Neuronal stem cell (in vitro differentiated cells): ENCODE data around the gene IL6R.

Experiments
- DNase-seq: peaks from one replicate; pipeline ENCODE4 v3.0.0-alpha.2; 2013; ENCODE audit warnings: low spot score
- H2AFZ ChIP-seq: one replicate; pipeline ENCODE4 v1.6.1; 2013; ENCODE audit warnings: mild to moderate bottlenecking, low read length, inconsistent platforms
- H2AK5ac ChIP-seq: 2 replicates; pipeline ENCODE4 v1.6.1; 2013; ENCODE audit warnings: low read depth, mild to moderate bottlenecking, inconsistent platforms, low read length, moderate library complexity, mixed read lengths
- H2BK120ac ChIP-seq: 2 replicates; pipeline ENCODE4 v1.6.1; 2013; ENCODE audit warnings: low read depth, mild to moderate bottlenecking, inconsistent platforms, low read length, moderate library complexity, mixed read lengths
- H2BK12ac ChIP-seq: one replicate; pipeline ENCODE4 v1.6.1; 2013; ENCODE audit warnings: low read length, inconsistent platforms
- H2BK15ac ChIP-seq: 2 replicates; pipeline ENCODE4 v1.6.1; 2013; ENCODE audit warnings: mild to moderate bottlenecking, low read length, inconsistent platforms, mixed read lengths
- H2BK5ac ChIP-seq: one replicate; pipeline ENCODE4 v1.6.1; 2013; ENCODE audit warnings: inconsistent platforms, mild to moderate bottlenecking, low read length, moderate library complexity
- H3K14ac ChIP-seq: one replicate; pipeline ENCODE4 v1.6.1; 2013; ENCODE audit warnings: low read length, inconsistent platforms
- H3K18ac ChIP-seq: 2 replicates; pipeline ENCODE4 v1.6.1; 2013; ENCODE audit warnings: low read length, inconsistent platforms
- H3K23ac ChIP-seq: 2 replicates; pipeline ENCODE4 v1.6.1; 2013; ENCODE audit warnings: low read depth, mild to moderate bottlenecking, mixed read lengths, low read length, inconsistent platforms; ENCODE audit not compliant: poor library complexity
- H3K27ac ChIP-seq: replicated peaks from 3 replicates; pipeline ENCODE4 v1.5.1; 2013; ENCODE audit warnings: low read length, inconsistent platforms
- H3K27me3 ChIP-seq, 3 experiments: 2 replicates each; pipeline ENCODE4 v1.6.1; 2013; ENCODE audit warnings: low read length in 3 of 3, mild to moderate bottlenecking in 2 of 3, inconsistent platforms in 1 of 3, low read depth in 1 of 3, mixed read lengths in 1 of 3, moderate library complexity in 1 of 3; ENCODE audit not compliant: control insufficient read depth in 3 of 3, insufficient read depth in 3 of 3
- H3K36me3 ChIP-seq, 2 donors: replicated peaks in 1 of 2; 2 replicates each; pipeline ENCODE4 v1.6.1; 2013; ENCODE audit warnings: low read length in 2 of 2; ENCODE audit not compliant: control insufficient read depth in 2 of 2, insufficient read depth in 2 of 2
- H3K4ac ChIP-seq: 2 replicates; pipeline ENCODE4 v1.6.1; 2013; ENCODE audit warnings: inconsistent platforms, mild to moderate bottlenecking, low read length, moderate library complexity
- H3K4me1 ChIP-seq, 2 donors: 1 replicate in 1 of 2; 2 replicates in 1 of 2; pipeline ENCODE4 v1.6.1; 2013; ENCODE audit warnings: low read length in 2 of 2, low read depth in 1 of 2; ENCODE audit not compliant: control insufficient read depth in 2 of 2, insufficient read depth in 1 of 2
- H3K4me2 ChIP-seq: one replicate; pipeline ENCODE4 v1.6.1; 2013; ENCODE audit warnings: mild to moderate bottlenecking, low read length, inconsistent platforms; ENCODE audit not compliant: insufficient read depth, poor library complexity, severe bottlenecking
- H3K4me3 ChIP-seq, 2 donors: 2 replicates each; pipeline ENCODE4 v1.5.1; 2013; ENCODE audit warnings: low read length in 2 of 2, mild to moderate bottlenecking in 2 of 2, inconsistent platforms in 1 of 2, moderate library complexity in 1 of 2
- H3K79me1 ChIP-seq: one replicate; pipeline ENCODE4 v1.6.1; 2013; ENCODE audit warnings: low read depth, mild to moderate bottlenecking, inconsistent platforms, low read length, moderate library complexity
- H3K9ac ChIP-seq: one replicate; pipeline ENCODE4 v1.6.1; 2013; ENCODE audit warnings: mild to moderate bottlenecking, low read depth, low read length, inconsistent platforms; ENCODE audit not compliant: poor library complexity
- H3K9me3 ChIP-seq, 2 donors: replicated peaks in 1 of 2; 2 replicates each; pipeline versions ENCODE3 to v1.6.1; 2013; ENCODE audit warnings: low read length in 2 of 2, mild to moderate bottlenecking in 2 of 2, inconsistent platforms in 1 of 2, low read depth in 1 of 2, mixed read lengths in 1 of 2, moderate library complexity in 1 of 2; ENCODE audit not compliant: control insufficient read depth in 2 of 2, insufficient read depth in 1 of 2
- H4K8ac ChIP-seq: one replicate; pipeline ENCODE4 v1.6.1; 2013; ENCODE audit warnings: low read depth, mild to moderate bottlenecking, inconsistent platforms, low read length, moderate library complexity
- H4K91ac ChIP-seq: one replicate; pipeline ENCODE4 v1.6.1; 2013; ENCODE audit warnings: low read length, low read depth, mild to moderate bottlenecking, inconsistent platforms; ENCODE audit not compliant: poor library complexity
- WGBS, 2 donors: extraction: QIAGEN DNeasy Blood & Tissue Kit; methylation state at CpG; one replicate each; pipeline ENCODE4 v1.1.7; 2013; ENCODE audit warnings: missing lambda C conversion rate in 2 of 2, mixed read lengths in 1 of 2; ENCODE audit not compliant: insufficient read length in 2 of 2, insufficient replicate concordance in 1 of 2; ENCODE audit errors: extremely low coverage in 2 of 2; 5-methylcytosine and 5-hydroxymethylcytosine counted together

The IL6R gene

DNA sequence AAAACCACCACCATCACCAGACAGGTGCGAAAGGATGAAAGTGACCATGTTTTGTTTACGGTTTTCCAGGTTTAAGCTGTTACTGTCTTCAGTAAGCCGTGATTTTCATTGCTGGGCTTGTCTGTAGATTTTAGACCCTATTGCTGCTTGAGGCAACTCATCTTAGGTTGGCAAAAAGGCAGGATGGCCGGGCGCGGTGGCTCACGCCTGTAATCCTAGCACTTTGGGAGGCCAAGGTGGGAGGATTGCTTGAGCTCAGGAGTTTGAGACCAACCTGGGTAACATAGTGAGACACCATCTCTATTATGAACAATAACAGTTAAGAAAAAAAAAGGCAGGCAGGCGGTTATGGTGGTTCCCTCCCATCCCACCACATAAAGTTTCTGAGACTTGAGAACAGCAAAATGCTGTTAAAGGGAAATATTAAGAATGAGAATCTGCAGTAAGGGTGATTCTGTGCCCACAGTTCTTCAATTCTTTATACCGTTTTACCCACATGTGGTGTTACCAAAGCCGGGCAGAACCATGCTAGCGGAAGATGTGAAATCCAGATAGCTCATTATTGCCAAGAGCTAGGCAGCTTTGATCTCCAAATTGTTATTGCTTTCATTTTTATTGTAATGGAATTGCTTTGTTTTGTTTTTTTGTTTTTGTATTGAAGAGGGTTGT is 62.4 kb downstream of the IL6R start:
- H2BK120ac ChIP-seq = no peak overlapping the region
- no peak overlapping the region for H4K8ac ChIP-seq
- H2AK5ac ChIP-seq = no peak overlapping the region
- H3K9me3 ChIP-seq = no peaks in the 10 kb centered on the region
- WGBS, 2 donors = no CpG with 5 or more reads among the region's 11 CpGs
- H3K4me1 ChIP-seq = peaks cover 0 to 8% of the 10 kb centered on the region in 2 donors
- no peak overlapping the region for H2BK5ac ChIP-seq
- no peak overlapping the region for H3K4me3 ChIP-seq
- H3K14ac ChIP-seq = no peak overlapping the region
- H3K36me3 ChIP-seq = no peaks in the 10 kb centered on the region
- H3K27me3 ChIP-seq = no peaks in the 10 kb centered on the region
- no peak overlapping the region for H3K4ac ChIP-seq
- no peak overlapping the region for H2BK12ac ChIP-seq
- H4K91ac ChIP-seq = no peak overlapping the region
- no peak for DNase-seq
- H3K18ac ChIP-seq = no peak overlapping the region
- H3K9ac ChIP-seq = no peak overlapping the region
- H2AFZ ChIP-seq = no peak overlapping the region
- H2BK15ac ChIP-seq = no peak overlapping the region
- no peak overlapping the region for H3K23ac ChIP-seq
- H3K4me2 ChIP-seq = no peak overlapping the region
- H3K79me1 ChIP-seq = no peaks in the 10 kb centered on the region
- H3K27ac ChIP-seq = no peak overlapping the region

DNA sequence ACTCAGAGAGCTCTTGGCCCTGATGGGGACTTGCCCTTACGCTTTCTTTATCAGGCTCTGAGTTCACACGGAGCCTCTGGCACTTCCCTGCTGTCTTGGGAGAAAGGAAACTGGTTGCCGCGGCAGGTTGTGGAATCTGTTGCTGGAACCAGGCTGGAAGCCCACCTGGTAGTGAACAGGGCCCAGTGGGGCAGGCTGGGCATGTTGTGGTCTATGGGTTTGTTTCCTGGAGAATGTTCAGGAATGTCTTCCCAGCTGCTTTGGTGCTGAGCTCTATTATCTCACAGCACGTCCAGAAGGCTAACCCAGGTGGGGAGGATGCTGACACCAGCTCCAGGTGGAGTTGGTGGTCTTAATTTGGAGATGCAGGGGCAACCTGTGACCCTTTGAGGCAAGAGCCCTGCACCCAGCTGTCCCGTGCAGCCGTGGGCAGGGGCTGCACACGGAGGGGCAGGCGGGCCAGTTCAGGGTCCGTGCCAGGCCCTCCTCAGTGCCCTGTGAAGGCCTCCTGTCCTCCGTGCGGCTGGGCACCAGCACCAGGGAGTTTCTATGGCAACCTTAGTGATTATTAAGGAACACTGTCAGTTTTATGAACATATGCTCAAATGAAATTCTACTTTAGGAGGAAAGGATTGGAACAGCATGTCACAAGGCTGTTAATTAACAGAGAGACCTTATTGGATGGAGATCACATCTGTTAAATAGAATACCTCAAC is 63.5 kb downstream of the IL6R start:
- no peak overlapping the region for H2BK120ac ChIP-seq
- H4K91ac ChIP-seq = no peak overlapping the region
- peak overlapping the region in 1 of 2 donors; percentile 55 for H3K4me3 ChIP-seq
- no peak overlapping the region for H3K23ac ChIP-seq
- H3K79me1 ChIP-seq = no peaks in the 10 kb centered on the region
- no peak overlapping the region for H3K4ac ChIP-seq
- no peak for DNase-seq
- H2BK5ac ChIP-seq = no peak overlapping the region
- H3K9me3 ChIP-seq = no peaks in the 10 kb centered on the region
- no peak overlapping the region for H2BK15ac ChIP-seq
- H2AK5ac ChIP-seq = no peak overlapping the region
- no peak overlapping the region for H2BK12ac ChIP-seq
- no peak overlapping the region for H3K4me2 ChIP-seq
- no peak overlapping the region for H3K9ac ChIP-seq
- H3K27me3 ChIP-seq = no peaks in the 10 kb centered on the region
- H2AFZ ChIP-seq = peak overlapping the region; percentile 37
- no peak overlapping the region for H3K14ac ChIP-seq
- H3K4me1 ChIP-seq = peaks cover 0 to 8% of the 10 kb centered on the region in 2 donors
- H3K36me3 ChIP-seq = no peaks in the 10 kb centered on the region
- no peak overlapping the region for H4K8ac ChIP-seq
- no peak overlapping the region for H3K27ac ChIP-seq
- H3K18ac ChIP-seq = peak overlapping the region; percentile 25
- WGBS, 2 donors = no CpG with 5 or more reads among the region's 12 CpGs

DNA sequence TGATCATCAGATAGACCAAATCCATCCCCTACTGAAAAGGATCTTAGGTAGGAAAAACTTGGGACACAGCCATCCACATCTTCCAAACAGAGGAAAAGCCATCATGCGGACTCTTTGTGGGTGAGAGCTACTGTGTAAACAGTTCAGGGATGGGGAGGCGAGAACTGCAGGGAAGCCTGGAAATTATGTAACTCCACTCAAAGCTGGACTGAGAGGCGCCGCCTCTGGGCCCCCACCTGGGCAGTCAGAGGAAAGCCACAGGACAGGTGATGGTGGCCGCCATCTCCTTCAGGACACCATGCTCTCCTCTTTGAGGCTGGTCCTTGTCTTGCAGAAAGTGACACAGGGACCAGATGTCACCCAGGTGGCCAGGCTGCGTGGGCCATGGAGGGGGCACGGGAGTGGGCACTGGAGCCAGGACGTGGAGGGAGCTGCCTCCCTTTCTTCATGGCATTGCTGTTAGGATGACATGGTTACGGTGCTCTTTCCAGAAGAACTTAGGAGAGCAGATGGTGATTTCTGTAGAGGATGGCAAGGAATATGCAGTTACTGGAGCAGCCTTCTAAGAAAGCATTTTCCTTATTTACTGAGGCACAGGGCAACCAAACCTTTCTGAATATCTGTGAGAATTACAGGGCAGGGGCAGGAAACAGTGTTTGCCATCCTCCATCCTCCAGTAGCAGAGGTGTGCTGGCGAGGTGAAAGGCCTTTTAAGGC is 64.9 kb downstream of the IL6R start:
- no peak for DNase-seq
- Histone ChIP-seq H3K14ac (no peak overlapping the region), H3K36me3 (no peaks in the 10 kb centered on the region), H3K23ac (peak overlapping the region; percentile 37), H2BK15ac (no peak overlapping the region), H3K4me1 (peaks cover 0 to 5% of the 10 kb centered on the region in 2 donors), H2AFZ (no peak overlapping the region), H3K4me2 (no peak overlapping the region), H3K4ac (no peak overlapping the region), H3K79me1 (no peaks in the 10 kb centered on the region), H2BK12ac (no peak overlapping the region), H3K4me3 (no peak overlapping the region), H3K9ac (peak overlapping the region; percentile 24), H3K27me3 (no peaks in the 10 kb centered on the region), H3K18ac (no peak overlapping the region), H3K9me3 (no peaks in the 10 kb centered on the region), H4K8ac (no peak overlapping the region), H3K27ac (no peak overlapping the region), H2BK120ac (no peak overlapping the region), H2BK5ac (no peak overlapping the region), H4K91ac (no peak overlapping the region), H2AK5ac (no peak overlapping the region)
- WGBS, 2 donors = no CpG with 5 or more reads among the region's 10 CpGs

DNA sequence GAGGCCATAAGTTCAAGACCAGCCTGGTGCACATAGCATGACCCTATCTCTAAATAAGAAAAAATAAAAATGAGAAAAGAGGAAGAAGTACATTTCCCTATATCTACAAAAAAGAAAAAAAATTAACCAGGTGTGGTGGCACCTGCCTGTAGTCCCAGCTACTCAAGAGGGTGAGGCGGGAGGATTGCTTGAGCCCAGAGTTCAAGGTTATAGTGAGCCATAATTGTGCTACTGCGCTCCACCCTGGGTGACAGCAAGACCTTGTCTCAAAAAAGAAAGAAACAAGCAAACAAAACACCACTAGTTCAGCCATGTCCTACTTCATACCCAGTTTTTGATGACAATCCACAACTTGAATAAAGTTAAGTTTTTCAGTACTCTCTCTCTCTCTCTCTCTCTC is 66.2 kb downstream of the IL6R start:
- no peak overlapping the region for H3K4me3 ChIP-seq
- no peak overlapping the region for H3K9ac ChIP-seq
- no peak overlapping the region for H3K23ac ChIP-seq
- H3K4ac ChIP-seq = no peak overlapping the region
- H2BK120ac ChIP-seq = no peak overlapping the region
- no peak for DNase-seq
- H4K91ac ChIP-seq = no peak overlapping the region
- no peak overlapping the region for H2AK5ac ChIP-seq
- H3K36me3 ChIP-seq = no peaks in the 10 kb centered on the region
- no peaks in the 10 kb centered on the region for H3K27me3 ChIP-seq
- H3K27ac ChIP-seq = no peak overlapping the region
- no CpG with 5 or more reads among the region's 2 CpGs for WGBS, 2 donors
- H2BK12ac ChIP-seq = no peak overlapping the region
- H3K79me1 ChIP-seq = no peaks in the 10 kb centered on the region
- H3K14ac ChIP-seq = no peak overlapping the region
- no peaks in the 10 kb centered on the region for H3K9me3 ChIP-seq
- H3K4me1 ChIP-seq = peaks cover 0 to 3% of the 10 kb centered on the region in 2 donors
- H2BK15ac ChIP-seq = no peak overlapping the region
- H2AFZ ChIP-seq = no peak overlapping the region
- H4K8ac ChIP-seq = no peak overlapping the region
- H2BK5ac ChIP-seq = no peak overlapping the region
- no peak overlapping the region for H3K18ac ChIP-seq
- H3K4me2 ChIP-seq = no peak overlapping the region
